H9 (cell line): ENCODE measurements around the gene OR4D1. TPM values are rescaled to one million over a fixed set of nuclear protein-coding genes. Genes with fewer than 3 reads are reported as not detected.

Source experiments
- DNase-seq: peaks from one replicate; pipeline ENCODE4 v3.0.0-alpha.2; 2017
- H2AFZ ChIP-seq: one replicate; pipeline ENCODE4 v1.6.1; 2013; ENCODE audit warnings: mild to moderate bottlenecking, low read length, control low read depth, moderate library complexity
- H2AK5ac ChIP-seq: 2 replicates; pipeline ENCODE4 v1.6.1; 2013; ENCODE audit warnings: low read length, control low read depth, mixed read lengths; ENCODE audit not compliant: insufficient read length
- H2BK120ac ChIP-seq: one replicate; pipeline ENCODE4 v1.6.1; 2013; ENCODE audit warnings: low read depth, mild to moderate bottlenecking, low read length, control low read depth, inconsistent platforms; ENCODE audit not compliant: poor library complexity, severe bottlenecking
- H2BK12ac ChIP-seq: 2 replicates; pipeline ENCODE4 v1.6.1; 2013; ENCODE audit warnings: low read length, control low read depth, mixed read lengths, low read depth; ENCODE audit not compliant: insufficient read length
- H2BK15ac ChIP-seq: 2 replicates; pipeline ENCODE4 v1.6.1; 2013; ENCODE audit warnings: low read depth, low read length, control low read depth
- H2BK20ac ChIP-seq: one replicate; pipeline ENCODE4 v1.6.1; 2013; ENCODE audit warnings: low read depth, mild to moderate bottlenecking, low read length, control low read depth, inconsistent platforms; ENCODE audit not compliant: poor library complexity, severe bottlenecking
- H2BK5ac ChIP-seq: 2 replicates; pipeline ENCODE4 v1.6.1; 2013; ENCODE audit warnings: low read length, control low read depth, mixed read lengths; ENCODE audit not compliant: insufficient read length
- H3K14ac ChIP-seq: 2 replicates; pipeline ENCODE4 v1.6.1; 2013; ENCODE audit warnings: low read length, control low read depth; ENCODE audit not compliant: insufficient read depth
- H3K18ac ChIP-seq: 2 replicates; pipeline ENCODE4 v1.6.1; 2013; ENCODE audit warnings: low read depth, mild to moderate bottlenecking, mixed read lengths, low read length, control low read depth; ENCODE audit not compliant: insufficient read length
- H3K23ac ChIP-seq: 2 replicates; pipeline ENCODE4 v1.6.1; 2013; ENCODE audit warnings: low read length, control low read depth, mixed read lengths, low read depth; ENCODE audit not compliant: insufficient read length
- H3K23me2 ChIP-seq: 2 replicates; pipeline ENCODE4 v1.6.1; 2013; ENCODE audit warnings: low read depth, mild to moderate bottlenecking, mixed read lengths, low read length, control low read depth; ENCODE audit not compliant: insufficient read length, poor library complexity, severe bottlenecking
- H3K27ac ChIP-seq: 2 replicates; pipeline ENCODE4 v1.5.1; 2013; ENCODE audit warnings: low read length, control low read depth, mixed read lengths, low read depth; ENCODE audit not compliant: insufficient read length
- H3K27me3 ChIP-seq: 2 replicates; pipeline ENCODE4 v1.6.1; 2013; ENCODE audit warnings: low read length, control low read depth, inconsistent platforms; ENCODE audit not compliant: insufficient read depth
- H3K4ac ChIP-seq: 2 replicates; pipeline ENCODE4 v1.6.1; 2013; ENCODE audit warnings: low read depth, mild to moderate bottlenecking, control low read depth, inconsistent platforms, low read length, moderate library complexity
- H3K4me1 ChIP-seq: 2 replicates; pipeline ENCODE4 v1.6.1; 2013; ENCODE audit warnings: low read length, control low read depth, inconsistent platforms; ENCODE audit not compliant: insufficient read depth
- H3K4me2 ChIP-seq: 2 replicates; pipeline ENCODE4 v1.6.1; 2013; ENCODE audit warnings: low read length, control low read depth, mixed read lengths; ENCODE audit not compliant: insufficient read length, insufficient read depth
- H3K56ac ChIP-seq: 2 replicates; pipeline ENCODE4 v1.6.1; 2013; ENCODE audit warnings: low read depth, mild to moderate bottlenecking, mixed read lengths, low read length, control low read depth; ENCODE audit not compliant: insufficient read length
- H3K79me1 ChIP-seq: 2 replicates; pipeline ENCODE4 v1.6.1; 2013; ENCODE audit warnings: low read depth, mild to moderate bottlenecking, moderate library complexity, low read length, control low read depth, inconsistent platforms; ENCODE audit not compliant: insufficient read depth, poor library complexity, severe bottlenecking
- H3K79me2 ChIP-seq: 2 replicates; pipeline ENCODE4 v1.6.1; 2013; ENCODE audit warnings: low read length, control low read depth, inconsistent platforms; ENCODE audit not compliant: insufficient read depth
- H3K9ac ChIP-seq: 2 replicates; pipeline ENCODE4 v1.6.1; 2013; ENCODE audit warnings: low read length, control low read depth, mixed read lengths; ENCODE audit not compliant: insufficient read length; ENCODE audit errors: extremely low read depth
- H3K9me3 ChIP-seq: one replicate; pipeline ENCODE4 v1.6.1; 2013; ENCODE audit warnings: low read depth, low read length, inconsistent platforms; ENCODE audit not compliant: control insufficient read depth
- H3T11ph ChIP-seq: one replicate; pipeline ENCODE4 v1.6.1; 2013; ENCODE audit warnings: mild to moderate bottlenecking, low read length, control low read depth, inconsistent platforms
- H4K20me1 ChIP-seq: one replicate; pipeline ENCODE4 v1.6.1; 2013; ENCODE audit not compliant: control insufficient read depth, insufficient read length, insufficient read depth
- H4K5ac ChIP-seq: 2 replicates; pipeline ENCODE4 v1.6.1; 2013; ENCODE audit warnings: low read depth, mild to moderate bottlenecking, mixed read lengths, low read length, control low read depth; ENCODE audit not compliant: insufficient read length
- H4K8ac ChIP-seq: replicated peaks from 2 replicates; pipeline ENCODE4 v1.6.1; 2013; ENCODE audit warnings: low read length, control low read depth, mixed read lengths, low read depth; ENCODE audit not compliant: insufficient read length
- H4K91ac ChIP-seq: 2 replicates; pipeline ENCODE4 v1.6.1; 2013; ENCODE audit warnings: low read depth, mild to moderate bottlenecking, moderate library complexity, mixed read lengths, low read length, control low read depth; ENCODE audit not compliant: insufficient read length
- H3K27ac Mint-ChIP-seq, 3 experiments: 2 replicates in 2 of 3; 3 replicates in 1 of 3; pipeline ENCODE4 v1.8.0; 2020 to 2021; ENCODE audit warnings: mixed read lengths in 3 of 3, mild to moderate bottlenecking in 1 of 3, moderate library complexity in 1 of 3
- H3K27me3 Mint-ChIP-seq: 2 replicates; pipeline ENCODE4 v1.8.0; 2021; ENCODE audit warnings: low read depth, mild to moderate bottlenecking, moderate library complexity, mixed read lengths
- H3K36me3 Mint-ChIP-seq, 3 experiments: 2 replicates in 2 of 3; 3 replicates in 1 of 3; pipeline ENCODE4 v1.8.0; 2020 to 2021; ENCODE audit warnings: low read depth in 3 of 3, mixed read lengths in 3 of 3; ENCODE audit not compliant: insufficient read depth in 1 of 3
- H3K4me1 Mint-ChIP-seq, 2 experiments: 2 replicates each; pipeline ENCODE4 v1.8.0; 2020; ENCODE audit warnings: mixed read lengths in 2 of 2
- H3K4me3 Mint-ChIP-seq, 2 experiments: 2 replicates in 1 of 2; 3 replicates in 1 of 2; pipeline ENCODE4 v1.8.0; 2020 to 2021; ENCODE audit warnings: mild to moderate bottlenecking in 2 of 2, mixed read lengths in 2 of 2, moderate library complexity in 1 of 2
- H3K9me3 Mint-ChIP-seq, 2 experiments: 2 replicates in 1 of 2; 3 replicates in 1 of 2; pipeline ENCODE4 v1.8.0; 2020; ENCODE audit warnings: mild to moderate bottlenecking in 2 of 2, mixed read lengths in 2 of 2, moderate library complexity in 1 of 2
- WGBS: extraction: QIAGEN DNeasy Blood & Tissue Kit; methylation state at CpG from one replicate; pipeline ENCODE4 v1.1.7; 2013; ENCODE audit warnings: missing lambda C conversion rate, low lambda C conversion rate, mixed read lengths; ENCODE audit not compliant: insufficient read length; ENCODE audit errors: extremely low coverage; 5-methylcytosine and 5-hydroxymethylcytosine counted together
- total RNA-seq: library from RNA; stranded (reverse); gene quantifications from 2 replicates; pipeline ENCODE4 v1.2.1, GENCODE V29; 2021
- TF ChIP-seq, protein P1 (sequence below): fragments of 200-600 bp; sonication (generic); conservative IDR thresholded peaks from 3 replicates; pipeline ENCODE4 v1.8.0; 2021; ENCODE audit warnings: antibody characterized with exemption, mild to moderate bottlenecking

OR4D1 gene
- total RNA-seq, 1 experiment from 2014 or later, result 0.11 TPM

GRCh38 chr17:58161566-58161965 lies 13.4 kb downstream of the OR4D1 start:
- H2AFZ ChIP-seq, result no peak overlapping the region
- H3K4ac ChIP-seq, result no peak overlapping the region
- H4K5ac ChIP-seq, result no peak overlapping the region
- H3T11ph ChIP-seq, result no peak overlapping the region
- H2BK20ac ChIP-seq, result no peak overlapping the region
- TF ChIP-seq, protein P1, sequence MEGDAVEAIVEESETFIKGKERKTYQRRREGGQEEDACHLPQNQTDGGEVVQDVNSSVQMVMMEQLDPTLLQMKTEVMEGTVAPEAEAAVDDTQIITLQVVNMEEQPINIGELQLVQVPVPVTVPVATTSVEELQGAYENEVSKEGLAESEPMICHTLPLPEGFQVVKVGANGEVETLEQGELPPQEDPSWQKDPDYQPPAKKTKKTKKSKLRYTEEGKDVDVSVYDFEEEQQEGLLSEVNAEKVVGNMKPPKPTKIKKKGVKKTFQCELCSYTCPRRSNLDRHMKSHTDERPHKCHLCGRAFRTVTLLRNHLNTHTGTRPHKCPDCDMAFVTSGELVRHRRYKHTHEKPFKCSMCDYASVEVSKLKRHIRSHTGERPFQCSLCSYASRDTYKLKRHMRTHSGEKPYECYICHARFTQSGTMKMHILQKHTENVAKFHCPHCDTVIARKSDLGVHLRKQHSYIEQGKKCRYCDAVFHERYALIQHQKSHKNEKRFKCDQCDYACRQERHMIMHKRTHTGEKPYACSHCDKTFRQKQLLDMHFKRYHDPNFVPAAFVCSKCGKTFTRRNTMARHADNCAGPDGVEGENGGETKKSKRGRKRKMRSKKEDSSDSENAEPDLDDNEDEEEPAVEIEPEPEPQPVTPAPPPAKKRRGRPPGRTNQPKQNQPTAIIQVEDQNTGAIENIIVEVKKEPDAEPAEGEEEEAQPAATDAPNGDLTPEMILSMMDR, result no peak
- no peak overlapping the region for H3K27ac ChIP-seq
- no CpG with 5 or more reads among the region's 3 CpGs for whole genome bisulfite sequencing
- no peaks in the 10 kb centered on the region for H3K27me3 ChIP-seq
- no peak for DNase-seq
- H2BK120ac ChIP-seq, result no peak overlapping the region
- no peak overlapping the region for H3K56ac ChIP-seq
- no peak overlapping the region for H2BK5ac ChIP-seq
- H3K9me3 Mint-ChIP-seq, result no peaks in the 10 kb centered on the region
- peaks cover 6 to 7% of the 10 kb centered on the region in 2 experiments for H3K4me1 Mint-ChIP-seq
- peaks cover 73% of the 10 kb centered on the region for H3K27me3 Mint-ChIP-seq
- no peaks in the 10 kb centered on the region; a peak in 1 of 7 replicates for H3K36me3 Mint-ChIP-seq
- H4K8ac ChIP-seq, result no peak overlapping the region
- no peak overlapping the region for H3K23ac ChIP-seq
- H3K9me3 ChIP-seq, result no peaks in the 10 kb centered on the region
- H2BK12ac ChIP-seq, result no peak overlapping the region
- H3K79me1 ChIP-seq, result no peaks in the 10 kb centered on the region
- no peak overlapping the region for H3K4me3 Mint-ChIP-seq
- no peaks in the 10 kb centered on the region for H4K20me1 ChIP-seq
- H2AK5ac ChIP-seq, result no peak overlapping the region
- H3K9ac ChIP-seq, result no peak overlapping the region
- peaks cover 10% of the 10 kb centered on the region for H3K23me2 ChIP-seq
- no peak overlapping the region for H3K4me2 ChIP-seq
- no peak overlapping the region for H3K27ac Mint-ChIP-seq
- no peaks in the 10 kb centered on the region; the same call in 1 of the 2 replicates for H3K4me1 ChIP-seq
- H3K14ac ChIP-seq, result no peak overlapping the region
- H4K91ac ChIP-seq, result no peak overlapping the region
- H2BK15ac ChIP-seq, result no peak overlapping the region
- no peak overlapping the region for H3K18ac ChIP-seq
- H3K79me2 ChIP-seq, result no peaks in the 10 kb centered on the region
